Glomerular visceral epithelial cell (primary cell): ENCODE measurements around the gene PPM1H.

Experiments
- DNase-seq: peaks from one replicate; pipeline ENCODE4 v3.0.0-alpha.2; 2016; ENCODE audit errors: extremely low spot score

Gene PPM1H

GRCh38 chr12:62873116-62873825 is 61.7 kb downstream of the PPM1H start:
- DNase-seq = no peak

- DNase-seq = no peak
These were observed 66.1 kb downstream of the PPM1H start for GRCh38 chr12:62868820-62869219.

- DNase-seq = peak; percentile 77
These were observed 68.4 kb downstream of the PPM1H start for GRCh38 chr12:62866451-62867082.

GRCh38 chr12:62865937-62866336 is 69.0 kb downstream of the PPM1H start:
- DNase-seq = no peak

- DNase-seq = no peak
These were observed 69.9 kb downstream of the PPM1H start for GRCh38 chr12:62865065-62865464.

GRCh38 chr12:62862259-62862881 is 72.6 kb downstream of the PPM1H start:
- DNase-seq = no peak

GRCh38 chr12:62861586-62861985 is 73.4 kb downstream of the PPM1H start:
- DNase-seq = no peak

GRCh38 chr12:62860501-62861411 is 74.2 kb downstream of the PPM1H start:
- peak; percentile 34 for DNase-seq

GRCh38 chr12:62860020-62860419 is 74.9 kb downstream of the PPM1H start:
- DNase-seq = peak; percentile 23

GRCh38 chr12:62859321-62859737 is 75.6 kb downstream of the PPM1H start:
- DNase-seq = no peak

GRCh38 chr12:62856454-62856853 is 78.5 kb downstream of the PPM1H start:
- no peak for DNase-seq

- DNase-seq = no peak
These were observed 80.9 kb downstream of the PPM1H start for GRCh38 chr12:62854024-62854423.

GRCh38 chr12:62849398-62849797 is 85.6 kb downstream of the PPM1H start:
- DNase-seq = no peak

GRCh38 chr12:62848418-62848817 is 86.5 kb downstream of the PPM1H start:
- DNase-seq = peak; percentile 95

GRCh38 chr12:62847709-62848108 is 87.2 kb downstream of the PPM1H start:
- DNase-seq = peak; percentile 69

- peak; percentile 82 for DNase-seq
These were observed 88.5 kb downstream of the PPM1H start for GRCh38 chr12:62846491-62846890.

- peak; percentile 29 for DNase-seq
These were observed 90.0 kb downstream of the PPM1H start for GRCh38 chr12:62844915-62845314.

GRCh38 chr12:62843716-62844115 is 91.2 kb downstream of the PPM1H start:
- DNase-seq = no peak

GRCh38 chr12:62841846-62842245 is 93.1 kb downstream of the PPM1H start:
- no peak for DNase-seq

- no peak for DNase-seq
These were observed 94.1 kb downstream of the PPM1H start for GRCh38 chr12:62840806-62841205.

- DNase-seq = peak; percentile 28
These were observed 94.9 kb downstream of the PPM1H start for GRCh38 chr12:62839869-62840660.
